ENCODE measurements around the gene RAP2B. TPM values are rescaled to one million over a fixed set of nuclear protein-coding genes. Genes with fewer than 3 reads are reported as not detected.

The RAP2B gene
- total RNA-seq, 1 donor from 2014 or later = 12.0 TPM

GRCh38 chr3:153158961-153159735 lies 2.9 kb upstream of the RAP2B start:
- no peaks in the 10 kb centered on the region for H3K27me3 ChIP-seq (ENCODE audit: control insufficient read depth in 3 of 3, insufficient read depth in 3 of 3, low read length in 3 of 3)
- H3K27ac ChIP-seq (ENCODE audit: low read depth, low read length) = no peak overlapping the region
- no peak overlapping the region for H3K9ac ChIP-seq (ENCODE audit: low read depth in 1 of 3, low read length in 3 of 3)

GRCh38 chr3:153159771-153160397 lies 2.1 kb upstream of the RAP2B start:
- H3K4me3 ChIP-seq (ENCODE audit: low read length in 3 of 3) = peak overlapping the region; percentile 92 to 98 (median 93)
- H3K27me3 ChIP-seq (ENCODE audit: control insufficient read depth in 3 of 3, insufficient read depth in 3 of 3, low read length in 3 of 3) = no peaks in the 10 kb centered on the region
- H3K27ac ChIP-seq (ENCODE audit: low read depth, low read length) = peak overlapping the region; percentile 95
- H3K9ac ChIP-seq (ENCODE audit: low read depth in 1 of 3, low read length in 3 of 3) = peak overlapping the region; percentile 89 to 97 (median 92)
- peaks cover 9 to 25% (median 13%) of the 10 kb centered on the region in 3 donors for H3K4me1 ChIP-seq (ENCODE audit: control insufficient read depth in 3 of 3, insufficient read depth in 3 of 3, low read length in 3 of 3)
- no peaks in the 10 kb centered on the region for H3K9me3 ChIP-seq (ENCODE audit: control insufficient read depth in 3 of 3, low read length in 3 of 3)
- H3K36me3 ChIP-seq (ENCODE audit: control insufficient read depth in 3 of 3, insufficient read depth in 3 of 3, low read length in 3 of 3) = peaks cover 0 to under 1% (median 0%) of the 10 kb centered on the region in 3 donors

More at GRCh38 chr3:153158961-153159735, 2.9 kb upstream of the RAP2B start:
- H3K4me3 ChIP-seq (ENCODE audit: low read length in 3 of 3) = no peak overlapping the region
- H3K9me3 ChIP-seq (ENCODE audit: control insufficient read depth in 3 of 3, low read length in 3 of 3) = no peaks in the 10 kb centered on the region
- H3K4me1 ChIP-seq (ENCODE audit: control insufficient read depth in 3 of 3, insufficient read depth in 3 of 3, low read length in 3 of 3) = peaks cover 9 to 25% (median 13%) of the 10 kb centered on the region in 3 donors
- no peaks in the 10 kb centered on the region for H3K36me3 ChIP-seq (ENCODE audit: control insufficient read depth in 3 of 3, insufficient read depth in 3 of 3, low read length in 3 of 3)

DNA sequence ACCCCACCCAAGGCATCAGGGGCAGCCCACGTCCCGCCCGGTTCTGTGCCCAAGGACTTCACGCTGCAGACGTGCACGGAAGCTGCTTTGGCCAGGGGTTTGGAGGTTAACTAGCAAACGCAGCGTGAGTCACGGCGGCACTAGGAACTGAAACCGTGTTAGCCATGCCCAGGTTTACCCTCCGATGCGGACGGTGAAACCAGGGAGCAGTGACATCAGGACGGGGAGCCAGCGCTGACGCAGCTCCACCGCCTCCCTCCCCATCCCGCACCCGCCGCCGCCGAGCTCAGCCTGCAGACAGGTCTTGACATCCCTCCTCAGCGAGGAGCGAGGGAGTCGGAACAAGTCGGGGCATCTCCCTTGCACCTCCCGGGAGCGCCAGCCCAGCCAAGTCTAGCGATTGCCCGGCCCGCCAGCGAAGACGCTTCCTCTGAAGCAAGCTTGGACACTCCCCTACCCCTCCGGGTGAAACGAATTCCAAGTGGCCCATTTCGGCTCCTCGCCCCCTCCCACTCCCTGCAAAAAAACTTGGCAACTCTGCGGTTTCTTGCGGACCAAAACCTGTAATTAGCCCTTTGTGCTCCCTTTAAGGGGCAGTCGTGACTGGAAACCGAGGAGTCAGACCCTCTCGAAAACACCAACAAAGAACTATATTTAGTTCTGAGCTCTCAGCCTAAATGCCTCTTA lies 1.4 kb upstream of the RAP2B start:
- H3K9ac ChIP-seq (ENCODE audit: low read depth in 1 of 3, low read length in 3 of 3) = peak overlapping the region; percentile 89 to 97 (median 92)
- H3K4me3 ChIP-seq (ENCODE audit: low read length in 3 of 3) = peak overlapping the region; percentile 92 to 98 (median 93)
- no peaks in the 10 kb centered on the region for H3K9me3 ChIP-seq (ENCODE audit: control insufficient read depth in 3 of 3, low read length in 3 of 3)
- peaks cover 0 to 3% (median 0%) of the 10 kb centered on the region in 3 donors for H3K36me3 ChIP-seq (ENCODE audit: control insufficient read depth in 3 of 3, insufficient read depth in 3 of 3, low read length in 3 of 3)
- peaks cover 12 to 25% (median 13%) of the 10 kb centered on the region in 3 donors for H3K4me1 ChIP-seq (ENCODE audit: control insufficient read depth in 3 of 3, insufficient read depth in 3 of 3, low read length in 3 of 3)
- no peaks in the 10 kb centered on the region for H3K27me3 ChIP-seq (ENCODE audit: control insufficient read depth in 3 of 3, insufficient read depth in 3 of 3, low read length in 3 of 3)
- peak overlapping the region; percentile 95 for H3K27ac ChIP-seq (ENCODE audit: low read depth, low read length)

DNA sequence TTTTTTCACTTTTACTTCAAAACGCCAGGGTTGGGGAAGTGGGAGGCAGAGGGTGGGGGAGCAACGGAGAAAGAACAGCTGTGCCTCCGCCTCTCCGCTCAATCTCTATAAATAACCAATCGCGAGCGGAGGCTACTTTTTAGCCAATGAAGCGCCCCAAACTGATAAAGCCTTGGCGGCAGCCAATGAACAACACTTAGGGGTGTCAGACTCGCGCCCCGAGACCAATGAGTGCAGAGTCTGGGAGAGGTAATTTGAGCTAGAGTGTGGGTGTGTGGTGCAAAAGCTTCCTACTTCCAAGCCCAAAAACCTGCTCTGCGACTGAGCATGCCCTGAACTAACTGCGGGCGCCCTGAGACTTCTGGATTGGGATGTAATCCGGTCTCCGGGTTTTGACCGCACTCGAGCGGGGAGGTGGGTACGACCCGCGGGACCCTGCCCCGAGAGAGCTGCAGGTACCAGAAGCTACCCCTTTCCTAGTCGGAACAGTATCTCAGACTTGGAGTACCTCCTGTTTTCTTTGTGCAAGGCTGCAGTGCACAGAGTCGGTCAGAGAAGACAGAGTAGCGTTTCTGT lies 800 bp upstream of the RAP2B start:
- Histone ChIP-seq H3K4me1 (ENCODE audit: control insufficient read depth in 3 of 3, insufficient read depth in 3 of 3, low read length in 3 of 3) (peaks cover 12 to 25% (median 13%) of the 10 kb centered on the region in 3 donors), H3K9me3 (ENCODE audit: control insufficient read depth in 3 of 3, low read length in 3 of 3) (no peaks in the 10 kb centered on the region), H3K27me3 (ENCODE audit: control insufficient read depth in 3 of 3, insufficient read depth in 3 of 3, low read length in 3 of 3) (no peaks in the 10 kb centered on the region), H3K36me3 (ENCODE audit: control insufficient read depth in 3 of 3, insufficient read depth in 3 of 3, low read length in 3 of 3) (peaks cover 0 to 3% (median 0%) of the 10 kb centered on the region in 3 donors), H3K27ac (ENCODE audit: low read depth, low read length) (peak overlapping the region; percentile 95), H3K4me3 (ENCODE audit: low read length in 3 of 3) (peak overlapping the region; percentile 92 to 98 (median 93)), H3K9ac (ENCODE audit: low read depth in 1 of 3, low read length in 3 of 3) (peak overlapping the region; percentile 89 to 97 (median 92))

DNA sequence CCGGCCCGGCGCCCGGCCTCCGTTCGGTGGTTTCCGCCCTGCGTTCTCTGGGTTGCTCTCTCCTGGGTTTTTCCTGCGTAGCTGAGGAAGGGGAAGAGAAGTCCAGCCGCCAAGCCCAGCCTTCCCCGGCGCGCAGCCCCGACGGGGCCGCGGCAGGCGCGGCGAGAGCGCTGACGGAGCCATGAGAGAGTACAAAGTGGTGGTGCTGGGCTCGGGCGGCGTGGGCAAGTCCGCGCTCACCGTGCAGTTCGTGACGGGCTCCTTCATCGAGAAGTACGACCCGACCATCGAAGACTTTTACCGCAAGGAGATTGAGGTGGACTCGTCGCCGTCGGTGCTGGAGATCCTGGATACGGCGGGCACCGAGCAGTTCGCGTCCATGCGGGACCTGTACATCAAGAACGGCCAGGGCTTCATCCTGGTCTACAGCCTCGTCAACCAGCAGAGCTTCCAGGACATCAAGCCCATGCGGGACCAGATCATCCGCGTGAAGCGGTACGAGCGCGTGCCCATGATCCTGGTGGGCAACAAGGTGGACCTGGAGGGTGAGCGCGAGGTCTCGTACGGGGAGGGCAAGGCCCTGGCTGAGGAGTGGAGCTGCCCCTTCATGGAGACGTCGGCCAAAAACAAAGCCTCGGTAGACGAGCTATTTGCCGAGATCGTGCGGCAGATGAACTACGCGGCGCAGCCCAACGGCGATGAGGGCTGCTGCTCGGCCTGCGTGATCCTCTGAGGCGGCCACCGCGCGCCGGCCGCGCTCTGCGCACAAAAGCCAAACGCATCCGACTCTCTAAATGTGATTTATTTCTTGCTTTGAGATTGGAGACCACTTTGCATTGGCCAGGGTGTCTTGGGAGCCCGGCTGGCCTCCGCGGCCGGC lies 727 bp downstream of the RAP2B start:
- Histone ChIP-seq H3K36me3 (ENCODE audit: control insufficient read depth in 3 of 3, insufficient read depth in 3 of 3, low read length in 3 of 3) (peaks cover 0 to 3% (median 0%) of the 10 kb centered on the region in 3 donors), H3K9ac (ENCODE audit: low read depth in 1 of 3, low read length in 3 of 3) (peak overlapping the region; percentile 77 to 83 (median 81)), H3K27ac (ENCODE audit: low read depth, low read length) (peak overlapping the region; percentile 95), H3K4me1 (ENCODE audit: control insufficient read depth in 3 of 3, insufficient read depth in 3 of 3, low read length in 3 of 3) (peaks cover 12 to 25% (median 13%) of the 10 kb centered on the region in 3 donors), H3K27me3 (ENCODE audit: control insufficient read depth in 3 of 3, insufficient read depth in 3 of 3, low read length in 3 of 3) (no peaks in the 10 kb centered on the region), H3K9me3 (ENCODE audit: control insufficient read depth in 3 of 3, low read length in 3 of 3) (no peaks in the 10 kb centered on the region), H3K4me3 (ENCODE audit: low read length in 3 of 3) (peak overlapping the region; percentile 92 to 93 (median 92))

- Histone ChIP-seq H3K27me3 (ENCODE audit: control insufficient read depth in 3 of 3, insufficient read depth in 3 of 3, low read length in 3 of 3) (no peaks in the 10 kb centered on the region), H3K9ac (ENCODE audit: low read depth in 1 of 3, low read length in 3 of 3) (peak overlapping the region; percentile 77 to 83 (median 81)), H3K4me3 (ENCODE audit: low read length in 3 of 3) (peak overlapping the region; percentile 92 to 93 (median 92)), H3K27ac (ENCODE audit: low read depth, low read length) (peak overlapping the region; percentile 95), H3K9me3 (ENCODE audit: control insufficient read depth in 3 of 3, low read length in 3 of 3) (no peaks in the 10 kb centered on the region), H3K36me3 (ENCODE audit: control insufficient read depth in 3 of 3, insufficient read depth in 3 of 3, low read length in 3 of 3) (peaks cover 0 to 3% (median 0%) of the 10 kb centered on the region in 3 donors), H3K4me1 (ENCODE audit: control insufficient read depth in 3 of 3, insufficient read depth in 3 of 3, low read length in 3 of 3) (peaks cover 12 to 25% (median 13%) of the 10 kb centered on the region in 3 donors)
Observed at GRCh38 chr3:153163393-153163724, 1.3 kb downstream of the RAP2B start.

- peak overlapping the region; percentile 27 to 59 (median 41) for H3K9ac ChIP-seq (ENCODE audit: low read depth in 1 of 3, low read length in 3 of 3)
- peaks cover 0 to 3% (median 0%) of the 10 kb centered on the region in 3 donors for H3K36me3 ChIP-seq (ENCODE audit: control insufficient read depth in 3 of 3, insufficient read depth in 3 of 3, low read length in 3 of 3)
- no peaks in the 10 kb centered on the region for H3K27me3 ChIP-seq (ENCODE audit: control insufficient read depth in 3 of 3, insufficient read depth in 3 of 3, low read length in 3 of 3)
- H3K27ac ChIP-seq (ENCODE audit: low read depth, low read length) = peak overlapping the region; percentile 2
- H3K4me1 ChIP-seq (ENCODE audit: control insufficient read depth in 3 of 3, insufficient read depth in 3 of 3, low read length in 3 of 3) = peaks cover 12 to 25% (median 13%) of the 10 kb centered on the region in 3 donors
- H3K4me3 ChIP-seq (ENCODE audit: low read length in 3 of 3) = peak overlapping the region; percentile 92 to 93 (median 92)
- H3K9me3 ChIP-seq (ENCODE audit: control insufficient read depth in 3 of 3, low read length in 3 of 3) = no peaks in the 10 kb centered on the region
Observed at GRCh38 chr3:153163756-153164550, 1.9 kb downstream of the RAP2B start.

GRCh38 chr3:153165261-153165681 lies 3.2 kb downstream of the RAP2B start:
- Histone ChIP-seq H3K36me3 (ENCODE audit: control insufficient read depth in 3 of 3, insufficient read depth in 3 of 3, low read length in 3 of 3) (peaks cover 0 to 3% (median 0%) of the 10 kb centered on the region in 3 donors), H3K27ac (ENCODE audit: low read depth, low read length) (no peak overlapping the region), H3K9ac (ENCODE audit: low read depth in 1 of 3, low read length in 3 of 3) (no peak overlapping the region), H3K4me1 (ENCODE audit: control insufficient read depth in 3 of 3, insufficient read depth in 3 of 3, low read length in 3 of 3) (peaks cover 10 to 24% (median 10%) of the 10 kb centered on the region in 3 donors), H3K4me3 (ENCODE audit: low read length in 3 of 3) (no peak overlapping the region), H3K9me3 (ENCODE audit: control insufficient read depth in 3 of 3, low read length in 3 of 3) (no peaks in the 10 kb centered on the region), H3K27me3 (ENCODE audit: control insufficient read depth in 3 of 3, insufficient read depth in 3 of 3, low read length in 3 of 3) (no peaks in the 10 kb centered on the region)

Measured in skeletal muscle tissue (tissue), 4 donors.